NCI-H1694 (cell line): ENCODE data around the gene MESP2.

Source experiments
- DNase-seq: peaks from one replicate; lab custom pipeline; 2025; lab: John Stamatoyannopoulos, UW

The MESP2 gene

GRCh38 chr15:89820666-89821611, 44.8 kb downstream of the MESP2 start:
- DNase-seq = no peak

- DNase-seq = no peak
Observed at GRCh38 chr15:89822026-89822425, 45.9 kb downstream of the MESP2 start.

- DNase-seq = no peak
Observed at GRCh38 chr15:89822611-89822950, 46.4 kb downstream of the MESP2 start.

- DNase-seq = no peak
Observed at GRCh38 chr15:89822951-89823711, 47.0 kb downstream of the MESP2 start.

- no peak for DNase-seq
Observed at GRCh38 chr15:89823836-89824606, 47.9 kb downstream of the MESP2 start.

GRCh38 chr15:89824607-89824867, 48.4 kb downstream of the MESP2 start:
- no peak for DNase-seq

GRCh38 chr15:89825271-89825940, 49.3 kb downstream of the MESP2 start:
- no peak for DNase-seq

- no peak for DNase-seq
Observed at GRCh38 chr15:89826671-89827655, 50.8 kb downstream of the MESP2 start.

- DNase-seq = no peak
Observed at GRCh38 chr15:89827829-89828228, 51.7 kb downstream of the MESP2 start.
